GM13976 (cell line): ENCODE results near the gene SDSL.

Experiments used
- DNase-seq: peaks from one replicate; pipeline ENCODE4 v3.0.0; 2012; ENCODE audit warnings: low spot score
- in situ Hi-C: fragments of 300-500 bp; cut with MboI; formaldehyde crosslinking; loops from one replicate; pipeline ENCODE4 v1.12.0; 2022; ENCODE audit warnings: low sequenced_read_pairs, mixed read lengths, inconsistent platforms; ENCODE audit not compliant: unreplicated experiment
- TF ChIP-seq, protein P1 (sequence below): IDR thresholded peaks from 2 replicates; pipeline ENCODE4 v1.5.1; 2012; ENCODE audit warnings: borderline replicate concordance, mild to moderate bottlenecking; ENCODE audit not compliant: insufficient read depth; ENCODE audit errors: extremely low read depth, missing control alignments, control extremely low read depth

Gene SDSL

DNA sequence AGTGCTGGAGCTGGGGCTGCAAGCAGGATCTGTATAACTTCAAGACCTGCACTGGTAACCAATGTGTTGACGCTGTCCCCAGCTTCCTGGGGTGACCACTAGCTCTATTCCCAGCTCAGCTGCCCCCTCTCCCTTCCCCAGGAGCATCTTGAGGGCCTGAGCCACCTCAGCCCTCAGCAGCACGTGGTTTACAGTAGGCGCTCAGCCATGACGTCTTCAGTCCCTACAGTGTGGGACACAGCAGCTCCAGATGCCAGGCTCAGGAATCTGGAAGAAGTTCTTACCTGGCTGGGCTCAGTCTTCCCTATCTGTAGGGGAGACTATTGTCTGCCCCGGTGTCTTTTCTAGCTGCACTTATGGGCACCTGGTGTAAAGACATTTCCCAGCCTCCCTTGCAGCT, 27.1 kb upstream of the SDSL start:
- DNase-seq, result no peak
- in situ Hi-C loops, result no loop called here
- TF ChIP-seq, protein P1, sequence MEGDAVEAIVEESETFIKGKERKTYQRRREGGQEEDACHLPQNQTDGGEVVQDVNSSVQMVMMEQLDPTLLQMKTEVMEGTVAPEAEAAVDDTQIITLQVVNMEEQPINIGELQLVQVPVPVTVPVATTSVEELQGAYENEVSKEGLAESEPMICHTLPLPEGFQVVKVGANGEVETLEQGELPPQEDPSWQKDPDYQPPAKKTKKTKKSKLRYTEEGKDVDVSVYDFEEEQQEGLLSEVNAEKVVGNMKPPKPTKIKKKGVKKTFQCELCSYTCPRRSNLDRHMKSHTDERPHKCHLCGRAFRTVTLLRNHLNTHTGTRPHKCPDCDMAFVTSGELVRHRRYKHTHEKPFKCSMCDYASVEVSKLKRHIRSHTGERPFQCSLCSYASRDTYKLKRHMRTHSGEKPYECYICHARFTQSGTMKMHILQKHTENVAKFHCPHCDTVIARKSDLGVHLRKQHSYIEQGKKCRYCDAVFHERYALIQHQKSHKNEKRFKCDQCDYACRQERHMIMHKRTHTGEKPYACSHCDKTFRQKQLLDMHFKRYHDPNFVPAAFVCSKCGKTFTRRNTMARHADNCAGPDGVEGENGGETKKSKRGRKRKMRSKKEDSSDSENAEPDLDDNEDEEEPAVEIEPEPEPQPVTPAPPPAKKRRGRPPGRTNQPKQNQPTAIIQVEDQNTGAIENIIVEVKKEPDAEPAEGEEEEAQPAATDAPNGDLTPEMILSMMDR, result no peak

DNA sequence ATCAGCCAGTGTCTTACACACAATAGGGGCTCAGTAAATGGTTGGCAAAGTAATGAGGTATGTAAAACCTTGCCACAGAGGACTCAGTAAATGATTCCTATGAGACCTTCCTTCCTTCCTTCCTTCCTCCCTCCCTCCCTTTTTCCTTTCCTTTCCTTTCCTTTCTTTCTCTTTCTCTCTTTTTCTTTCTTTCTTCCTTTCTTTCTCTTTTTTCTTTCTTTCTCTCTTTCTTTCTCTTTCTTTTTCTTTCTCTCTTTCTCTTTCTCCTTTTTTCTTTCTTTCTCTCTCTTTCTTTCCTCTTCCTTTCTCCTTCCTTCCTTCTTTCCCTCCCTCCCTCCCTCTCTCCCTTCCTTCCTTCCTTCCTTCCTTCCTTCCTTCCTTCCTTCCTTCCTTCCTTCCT, 26.0 kb upstream of the SDSL start:
- DNase-seq, result no peak
- in situ Hi-C loops, result no loop called here
- TF ChIP-seq, protein P1, result no peak

DNA sequence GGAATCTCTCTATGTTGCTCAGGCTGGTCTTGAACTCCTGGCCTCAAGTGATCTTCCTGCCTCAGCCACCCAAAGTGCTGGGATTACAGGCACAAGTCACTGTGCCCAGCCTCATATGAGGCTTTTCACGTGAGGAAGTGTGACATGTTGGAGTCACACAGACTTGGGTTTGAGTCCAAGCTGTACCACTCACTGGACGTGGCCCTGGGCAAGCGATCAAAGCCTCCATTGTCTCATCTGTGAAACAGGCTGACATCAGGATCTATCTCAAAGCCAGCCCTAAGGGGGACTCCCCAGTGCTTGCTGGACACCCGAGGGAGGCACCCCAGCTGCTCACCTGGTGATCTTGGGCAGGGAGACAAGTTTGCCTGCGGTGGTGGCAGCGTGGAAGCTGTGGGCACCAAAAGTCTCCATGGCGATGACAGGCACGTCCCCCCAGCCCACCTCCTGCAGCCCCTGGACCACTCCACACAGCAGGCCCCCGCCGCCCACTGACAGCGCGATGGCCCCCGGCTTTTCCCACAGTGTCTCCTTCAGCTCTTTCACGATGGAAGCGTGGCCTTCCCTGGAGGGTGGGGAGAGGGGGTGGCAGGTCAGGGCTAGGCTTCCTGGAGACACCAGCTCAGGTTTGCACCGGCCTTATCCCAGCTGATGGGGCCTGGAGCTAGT, 25.2 kb upstream of the SDSL start:
- in situ Hi-C loops, result no loop called here
- TF ChIP-seq, protein P1, result no peak
- DNase-seq, result no peak

DNA sequence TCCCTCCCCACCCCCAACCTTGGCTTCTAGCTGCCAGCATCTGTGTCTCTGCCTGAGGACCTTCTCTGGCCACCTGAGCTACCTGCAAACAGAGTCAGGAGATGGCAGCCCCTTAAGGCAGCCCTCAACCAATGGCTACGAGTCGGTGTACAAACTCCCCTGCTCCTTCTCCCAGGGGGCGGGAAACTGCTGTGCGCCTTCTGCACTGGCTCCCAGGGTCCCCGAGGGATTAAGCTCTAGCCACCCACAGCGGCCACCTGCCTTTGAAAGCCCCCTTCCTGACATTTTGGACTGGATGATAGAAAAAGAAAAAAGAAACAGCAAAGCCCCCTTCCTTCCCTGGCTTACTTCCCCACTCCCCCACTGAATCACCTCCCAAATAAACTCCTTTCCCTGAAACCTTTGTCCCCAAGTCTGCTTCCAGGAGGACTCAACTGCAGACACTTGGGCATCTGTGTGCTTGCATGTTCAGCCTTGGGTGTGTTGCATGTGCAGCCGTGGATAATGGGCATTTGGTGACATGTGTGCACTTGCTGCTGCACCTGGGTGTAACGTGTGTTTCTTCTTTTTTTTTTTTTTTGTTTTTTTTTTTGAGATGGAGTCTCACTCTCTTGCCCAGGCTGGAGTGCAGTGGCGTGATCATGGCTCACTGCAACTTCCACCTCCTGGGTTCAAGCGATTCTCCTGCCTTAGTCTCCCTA, 24.5 kb upstream of the SDSL start:
- in situ Hi-C loops, result no loop called here
- TF ChIP-seq, protein P1, result no peak
- DNase-seq, result no peak

DNA sequence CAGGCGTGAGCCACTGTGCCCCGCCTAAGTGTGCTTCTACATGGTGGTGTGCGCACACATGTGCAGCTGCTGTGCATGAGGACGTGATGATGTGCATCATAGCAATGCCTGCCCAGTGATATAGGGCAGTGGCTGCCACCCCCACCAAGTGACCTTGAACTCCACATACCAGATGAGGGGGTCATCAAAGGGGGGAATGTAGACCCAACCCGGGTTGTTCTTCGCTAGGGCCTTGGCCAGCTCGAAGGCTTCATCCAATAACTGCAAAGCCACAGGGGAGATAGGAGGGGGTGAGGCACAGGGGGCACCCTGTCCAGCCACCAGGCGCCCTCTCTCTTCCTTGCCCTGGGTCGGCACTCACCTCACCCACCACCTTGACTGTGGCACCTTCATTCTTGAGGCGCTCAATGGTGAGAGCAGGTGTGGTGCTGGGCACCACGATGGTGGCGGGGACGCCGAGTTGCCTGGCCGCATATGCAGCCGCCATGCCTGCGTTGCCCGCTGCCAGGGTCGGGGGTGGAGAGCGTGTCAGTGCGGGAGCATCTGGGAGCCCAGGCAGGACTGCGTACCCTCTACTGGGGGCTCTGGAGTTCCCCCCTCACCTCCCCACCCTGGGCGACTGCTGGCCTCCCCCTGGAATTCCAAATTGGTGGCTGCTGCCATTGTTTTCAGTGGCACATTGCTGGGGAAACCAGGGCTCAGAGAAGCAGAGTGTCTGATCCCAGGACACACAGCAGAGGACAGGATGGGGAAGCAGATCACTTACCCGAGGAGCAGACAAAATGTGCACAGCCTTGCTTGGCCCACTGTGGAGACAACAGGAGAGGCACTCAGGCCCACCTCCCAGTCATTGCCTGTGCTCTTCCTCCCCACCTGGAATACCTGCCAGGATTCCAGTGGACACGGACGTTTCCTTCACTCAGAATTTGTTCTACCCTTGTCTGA, 23.6 kb upstream of the SDSL start:
- TF ChIP-seq, protein P1, result no peak
- DNase-seq, result no peak
- in situ Hi-C loops, result no loop called here

DNA sequence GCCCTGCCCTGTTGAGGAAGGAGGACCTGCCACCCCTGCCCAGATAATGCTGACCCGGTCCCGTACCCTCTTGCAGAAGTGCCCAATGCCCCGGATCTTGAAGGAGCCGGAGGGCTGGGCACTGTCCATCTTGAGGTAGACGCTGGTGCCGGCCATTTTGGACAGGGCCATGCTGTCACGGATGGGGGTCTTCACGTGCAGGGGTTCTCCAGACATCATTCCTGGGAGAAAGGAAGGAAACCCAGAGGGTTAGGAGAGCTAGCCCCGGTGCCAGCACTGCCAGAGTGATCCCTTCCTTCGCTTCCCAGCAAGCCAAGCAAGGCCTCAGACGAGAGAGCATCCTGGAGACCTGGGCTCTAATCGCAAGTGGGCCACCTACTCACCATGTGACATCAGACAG, 22.7 kb upstream of the SDSL start:
- DNase-seq, result no peak
- in situ Hi-C loops, result no loop called here
- TF ChIP-seq, protein P1, result no peak
